GM18507 (cell line): ENCODE data around the gene ZNG1B.
"Not testable (repeated sequence)": the region's sequence is repeated elsewhere in the genome, so short reads cannot be mapped to it uniquely, and the experiment has no call there.

ENCODE experiments used
- DNase-seq: peaks from one replicate; pipeline ENCODE4 v3.0.0; 2011; ENCODE audit warnings: low read depth; ENCODE audit not compliant: insufficient read length; ENCODE audit errors: extremely low spot score
- FAIRE-seq: peaks from 2 replicates; lab custom pipeline; 2011; peaks lifted over from hg19 to GRCh38; lab: Jason Lieb, UNC

Gene ZNG1B

GRCh38 chr2:113540834-113541203 is 103.3 kb downstream of the ZNG1B start:
- FAIRE-seq, DNase-seq: not testable (repeated sequence)

- DNase-seq, FAIRE-seq: not testable (repeated sequence)
These were observed 103.9 kb downstream of the ZNG1B start for GRCh38 chr2:113541204-113541975.

GRCh38 chr2:113541976-113542485 is 104.5 kb downstream of the ZNG1B start:
- FAIRE-seq, DNase-seq: not testable (repeated sequence)

GRCh38 chr2:113542529-113542928 is 105.0 kb downstream of the ZNG1B start:
- not testable (repeated sequence) for FAIRE-seq, DNase-seq
